NCI-H2171 (cell line): ENCODE data around the gene SGCE.

Experiments
- DNase-seq: peaks from one replicate; lab custom pipeline; 2025; lab: John Stamatoyannopoulos, UW

SGCE gene

GRCh38 chr7:94565247-94565894 is 90.6 kb downstream of the SGCE start:
- DNase-seq, result no peak

- DNase-seq, result no peak
Measured at GRCh38 chr7:94562525-94562924, 93.4 kb downstream of the SGCE start.

- no peak for DNase-seq
Measured at GRCh38 chr7:94561841-94562514, 94.0 kb downstream of the SGCE start.

- DNase-seq, result no peak
Measured at GRCh38 chr7:94559972-94560371, 96.0 kb downstream of the SGCE start.

- DNase-seq, result no peak
Measured at GRCh38 chr7:94557215-94557614, 98.7 kb downstream of the SGCE start.

- DNase-seq, result no peak
Measured at GRCh38 chr7:94556028-94556427, 99.9 kb downstream of the SGCE start.

GRCh38 chr7:94547126-94547525 is 108.8 kb downstream of the SGCE start:
- DNase-seq, result no peak

- DNase-seq, result no peak
Measured at GRCh38 chr7:94540428-94540827, 115.5 kb downstream of the SGCE start.
